GM21619 (cell line): ENCODE results near the gene VEGFC.
A peak's percentile ranks its signal among the peaks of the same experiment; 100 is the strongest.

Experiments
- ATAC-seq: cut with Tn5 transposase; IDR thresholded peaks from one replicate; pipeline ENCODE4 v1.9.1; 2021; ENCODE audit not compliant: unreplicated experiment

VEGFC gene

DNA sequence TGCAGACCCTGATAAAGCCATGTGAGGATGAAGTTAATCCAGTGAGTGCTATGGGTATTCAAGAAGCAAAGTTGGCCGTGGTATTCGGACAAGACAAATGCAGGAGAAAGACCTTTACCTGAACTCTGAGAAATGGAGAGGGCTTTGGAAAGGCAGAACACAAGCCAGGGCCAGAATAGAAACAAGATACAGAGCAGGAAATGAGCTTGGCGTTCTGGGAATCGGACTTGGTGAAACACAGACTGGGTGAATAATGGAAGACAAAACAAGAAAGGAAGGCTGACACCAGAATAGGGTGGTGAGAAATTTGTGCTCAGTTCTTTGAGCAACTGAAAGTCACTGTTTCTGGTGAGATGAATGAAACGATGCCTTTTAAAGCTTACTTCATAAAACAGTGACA is 83.3 kb downstream of the VEGFC start:
- ATAC-seq = no peak

DNA sequence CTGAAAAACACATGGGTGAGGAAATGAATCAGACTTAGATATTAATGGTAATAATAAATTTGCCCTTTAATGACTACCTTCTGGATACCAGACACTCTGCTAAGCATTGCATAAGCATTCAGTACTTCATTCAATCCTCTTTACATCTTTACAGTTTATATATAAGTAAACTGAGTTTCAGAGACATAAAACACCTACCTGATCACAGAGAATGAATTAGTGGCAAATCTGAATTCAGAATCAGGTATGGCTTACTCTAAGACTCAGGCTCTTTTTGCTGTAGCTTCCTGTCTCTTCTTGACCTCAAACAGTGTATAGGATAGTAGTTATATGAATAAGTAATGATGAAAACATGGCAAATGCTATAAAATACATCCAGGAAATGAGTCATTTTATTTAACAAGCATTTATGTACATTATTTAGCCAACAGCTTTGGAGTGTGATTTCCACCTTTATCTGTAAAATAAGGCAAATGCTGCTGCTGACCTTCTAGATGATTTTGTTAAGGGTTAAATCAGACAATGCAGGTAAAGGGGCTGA is 83.9 kb downstream of the VEGFC start:
- no peak for ATAC-seq

DNA sequence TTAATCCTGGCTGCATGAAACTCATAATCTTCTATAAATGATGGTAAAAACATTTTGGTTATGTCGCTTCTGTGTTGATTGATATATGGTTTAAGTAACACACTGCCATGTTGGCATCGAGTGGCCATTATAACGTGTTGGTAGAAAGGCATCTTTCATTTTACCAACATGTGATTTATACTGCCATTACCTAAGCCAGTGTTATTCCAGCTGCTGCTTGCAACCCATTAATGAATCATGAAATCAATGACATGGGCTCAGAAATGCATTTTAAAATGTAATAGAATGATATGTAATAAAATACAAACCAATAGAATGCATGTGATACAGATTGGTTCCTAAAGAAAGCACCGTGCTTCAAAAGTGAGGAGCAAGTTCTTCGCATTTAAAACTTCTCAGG is 102.0 kb downstream of the VEGFC start:
- ATAC-seq = no peak

DNA sequence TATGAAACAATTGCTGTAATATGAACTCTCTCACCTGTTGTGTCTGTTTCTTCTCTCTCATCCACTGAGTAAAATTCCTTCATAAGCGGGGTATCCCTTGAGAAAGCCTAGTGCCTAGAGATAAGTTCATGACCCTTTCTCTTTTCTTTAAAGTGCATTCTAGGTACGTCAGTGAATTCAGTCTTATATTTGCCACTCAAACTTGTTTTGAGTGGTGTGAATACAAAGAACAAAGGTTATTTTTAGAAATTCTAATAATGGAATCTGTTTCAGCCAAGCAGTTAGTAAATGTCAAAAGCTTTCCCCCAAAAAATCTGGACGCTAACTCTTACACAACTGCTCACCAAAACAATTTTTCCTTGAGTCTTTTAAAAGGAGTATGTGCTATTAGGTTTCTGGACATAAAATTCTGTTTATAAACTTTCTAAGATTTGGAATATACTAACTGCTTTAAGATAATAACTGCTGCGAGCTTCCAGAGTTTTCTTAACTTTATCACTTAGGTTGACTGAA is 112.0 kb downstream of the VEGFC start:
- no peak for ATAC-seq

DNA sequence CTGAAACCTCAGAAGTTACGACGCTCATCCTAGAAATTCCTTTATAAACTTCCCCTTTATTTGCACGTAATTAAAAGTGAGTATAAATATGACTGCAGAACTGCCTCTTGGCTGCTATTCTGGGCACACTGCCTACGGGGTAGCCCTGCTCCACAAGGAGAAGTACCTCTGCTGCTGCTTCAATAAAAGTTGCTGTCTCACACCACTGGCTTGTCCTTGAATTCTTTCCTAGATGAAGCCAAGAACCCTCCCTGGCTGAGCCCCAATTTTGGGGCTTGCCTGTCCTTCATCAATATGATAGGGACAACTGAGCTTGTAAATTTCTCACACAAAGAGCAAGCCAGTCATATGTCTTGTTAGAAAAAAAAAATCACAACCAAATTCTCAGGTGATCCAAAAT is 115.8 kb downstream of the VEGFC start:
- ATAC-seq = no peak

DNA sequence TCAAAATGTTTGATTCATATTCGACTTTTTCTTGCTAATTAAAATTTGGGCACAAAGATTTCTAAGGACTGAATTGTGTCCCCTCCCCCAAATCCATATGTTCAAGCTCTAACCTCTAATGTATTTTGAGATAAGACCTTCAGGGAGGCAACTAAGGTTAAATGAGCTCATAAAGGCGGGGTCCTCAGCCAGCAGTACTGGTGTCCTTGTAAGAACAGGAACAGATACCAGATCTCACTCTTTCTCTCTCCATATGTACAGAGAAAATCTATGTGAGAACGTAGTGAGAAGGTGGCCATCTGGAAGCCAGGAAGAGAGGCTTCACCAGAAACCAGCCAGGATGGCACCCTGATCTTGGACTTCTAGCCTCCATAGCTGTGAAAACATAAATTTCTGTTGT is 116.9 kb downstream of the VEGFC start:
- ATAC-seq = no peak

DNA sequence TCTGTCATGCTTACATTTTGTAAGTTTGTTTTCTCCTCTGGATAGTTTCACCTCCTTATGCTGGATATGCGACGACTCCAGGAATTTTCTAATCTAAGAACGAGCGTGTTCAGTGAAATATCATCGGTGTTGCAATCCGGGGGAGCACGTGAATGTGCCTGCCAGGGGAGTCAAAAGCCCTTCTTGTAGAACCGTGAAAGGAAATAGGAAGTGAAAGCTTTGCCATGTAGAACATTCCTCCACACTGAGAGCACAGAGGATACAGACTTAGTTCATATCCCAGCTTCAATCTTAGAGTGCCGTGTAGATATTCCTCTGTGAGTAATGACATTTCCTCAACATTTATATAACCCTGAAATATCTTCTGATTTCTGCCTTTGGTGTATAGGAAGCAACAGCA is 121.2 kb downstream of the VEGFC start:
- ATAC-seq = no peak

DNA sequence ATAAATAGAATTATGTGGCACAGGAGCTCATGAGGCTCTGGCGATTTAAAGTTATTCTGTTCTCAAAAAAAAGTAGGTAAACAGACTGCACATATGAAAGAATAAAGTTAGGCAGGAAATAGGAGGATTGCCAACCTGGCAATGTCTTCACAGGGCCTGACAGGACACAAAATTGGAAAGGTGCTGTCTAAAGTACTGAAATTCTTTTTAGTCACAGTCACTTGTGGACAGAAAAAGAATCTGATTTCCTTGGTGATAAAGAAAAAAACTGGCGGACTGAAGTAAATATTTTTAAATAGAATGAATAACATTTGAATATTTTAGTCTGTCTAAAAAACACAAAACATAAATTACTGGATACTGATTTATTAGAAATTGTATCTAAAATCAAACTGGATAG is 124.4 kb downstream of the VEGFC start:
- no peak for ATAC-seq

DNA sequence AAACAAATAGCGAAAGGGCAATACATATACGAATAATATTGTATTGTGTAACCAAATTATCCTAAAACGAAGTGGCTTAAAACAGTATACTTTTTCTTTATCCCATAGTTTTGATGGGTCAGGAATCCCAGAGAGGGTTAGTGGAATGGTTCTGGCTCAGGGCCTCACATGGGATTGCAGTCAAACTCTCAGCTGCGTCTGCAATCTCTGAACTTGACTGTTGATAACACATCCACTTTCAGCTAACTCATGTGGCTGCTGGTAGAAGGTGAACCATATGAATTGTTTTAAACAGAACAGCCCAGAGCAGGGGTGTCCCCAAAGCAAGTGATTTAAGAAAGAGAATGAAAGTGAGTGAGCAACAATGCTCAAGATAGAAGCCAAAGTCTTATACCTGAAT is 127.8 kb downstream of the VEGFC start:
- ATAC-seq = no peak

DNA sequence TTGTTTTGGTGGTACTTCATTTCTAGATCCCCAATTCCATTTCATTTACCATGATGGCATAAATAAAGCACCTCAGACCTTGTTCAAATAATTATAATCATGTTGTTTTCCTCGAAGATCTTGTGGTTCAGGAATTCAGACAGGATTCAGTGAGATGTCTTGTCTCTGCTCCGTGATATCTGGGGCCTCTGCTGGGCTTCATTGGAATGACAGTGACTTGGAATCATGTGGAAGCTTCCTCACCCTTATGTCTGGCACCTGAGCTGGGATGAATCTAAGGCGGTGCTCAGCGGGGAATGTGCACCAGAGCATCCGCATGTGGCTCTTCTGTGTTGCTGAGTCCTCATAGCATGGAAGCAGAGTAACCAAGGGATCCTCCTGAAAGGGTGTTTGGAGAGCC is 132.2 kb downstream of the VEGFC start:
- ATAC-seq = no peak

DNA sequence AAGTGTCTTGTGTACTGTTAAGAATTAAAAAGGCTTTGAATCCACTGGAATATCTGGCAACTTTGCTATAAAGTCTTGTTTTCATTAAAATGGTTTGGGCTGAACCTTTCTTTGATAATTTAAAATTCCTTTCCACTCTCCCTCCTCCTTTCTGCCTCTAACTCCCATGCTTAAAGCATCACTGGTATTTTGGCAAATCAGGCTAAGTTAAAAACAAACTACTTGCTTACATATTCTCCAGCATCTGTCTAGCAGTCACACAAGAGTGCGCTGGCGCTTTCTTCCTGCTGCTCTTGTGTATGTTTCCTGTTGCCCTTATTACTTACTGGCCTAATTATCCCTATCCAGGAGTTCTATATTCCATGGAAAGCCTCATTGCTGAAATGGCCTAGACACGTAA is 136.6 kb downstream of the VEGFC start:
- no peak for ATAC-seq

DNA sequence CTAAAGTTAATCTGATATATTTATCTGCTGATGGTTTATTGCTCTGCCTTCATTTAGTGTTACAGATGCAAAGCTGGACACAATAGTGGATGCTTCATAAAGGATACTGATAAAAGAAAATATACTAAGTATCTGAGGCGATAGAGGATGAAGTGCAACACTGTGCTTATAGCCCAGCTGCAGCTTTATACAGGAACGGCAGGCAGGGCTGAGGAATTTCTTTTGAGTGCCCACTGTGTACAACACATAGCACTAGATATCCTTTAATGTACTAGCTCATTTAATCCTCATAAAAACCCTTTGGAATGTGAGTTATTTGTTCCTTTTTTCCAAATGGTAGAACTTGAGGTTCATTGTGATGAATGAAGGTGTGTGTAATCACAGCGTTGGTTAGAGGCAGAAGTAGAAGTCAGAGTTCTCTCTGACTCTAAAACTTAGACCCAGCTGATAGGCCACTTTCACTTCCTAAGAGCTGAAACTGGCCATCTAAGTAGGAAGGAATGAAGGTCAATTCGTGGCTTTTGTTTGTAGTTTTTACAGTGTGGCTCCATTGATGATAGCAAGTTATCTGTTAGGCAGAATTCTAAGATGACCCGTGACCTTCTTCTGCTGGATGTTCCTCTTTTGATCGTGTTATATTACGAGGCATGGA is 138.0 kb downstream of the VEGFC start:
- ATAC-seq = no peak

DNA sequence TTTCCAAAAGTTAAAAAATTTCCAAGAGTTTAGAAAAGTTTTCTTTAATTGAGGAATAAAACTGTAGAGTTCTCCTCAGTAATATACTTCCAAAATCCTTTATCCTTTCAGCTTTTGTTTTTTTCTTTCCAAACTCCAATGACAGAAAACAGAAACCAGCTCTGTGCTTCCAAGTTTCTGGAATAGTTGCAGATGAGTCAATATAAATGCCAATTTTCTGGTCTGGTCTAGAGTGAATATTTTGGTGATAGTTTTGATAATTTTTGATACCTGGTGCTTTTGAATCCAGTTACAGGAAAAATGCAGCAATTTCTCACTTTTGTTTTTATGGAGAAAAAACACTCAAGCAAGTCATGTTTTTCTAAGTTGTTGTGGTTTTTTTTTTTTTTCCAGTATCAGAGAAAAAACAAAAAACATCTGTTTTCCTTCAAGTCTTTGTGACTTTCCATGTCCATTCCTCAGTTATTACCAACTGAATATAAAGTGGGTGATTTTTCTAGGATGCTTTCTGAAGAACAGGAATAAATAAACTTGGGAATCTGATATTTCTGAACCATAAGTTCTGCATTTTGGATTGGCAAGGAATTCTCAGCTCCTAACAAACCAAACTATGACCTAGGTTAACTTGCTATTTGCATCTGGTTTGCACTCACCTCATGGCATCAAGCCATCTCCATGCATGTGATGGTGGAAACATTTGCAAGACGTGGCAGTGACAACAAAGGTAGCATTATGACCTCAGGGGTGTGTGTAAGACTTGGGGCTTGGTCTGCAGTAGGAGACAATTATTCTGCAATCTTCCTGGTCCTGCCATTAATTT is 139.1 kb downstream of the VEGFC start:
- no peak for ATAC-seq

DNA sequence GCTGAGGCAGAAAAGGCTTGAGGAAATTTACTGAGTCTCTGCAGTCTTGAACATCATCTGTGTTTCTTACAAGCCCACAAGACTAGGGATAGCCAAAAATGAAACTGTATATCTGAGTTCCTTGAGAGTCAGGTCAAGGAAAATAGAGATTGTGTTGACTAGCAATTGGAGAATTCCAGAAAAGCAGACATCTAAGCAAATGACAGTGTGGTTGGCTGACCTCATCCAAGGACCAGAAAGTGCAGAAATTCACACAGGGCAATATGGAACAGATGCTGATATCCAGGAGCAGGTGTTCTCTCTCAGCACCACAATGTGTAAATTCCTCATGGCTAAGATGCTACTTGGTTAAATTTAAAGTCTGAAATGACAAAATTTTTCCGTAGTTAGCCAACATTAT is 146.4 kb downstream of the VEGFC start:
- no peak for ATAC-seq

DNA sequence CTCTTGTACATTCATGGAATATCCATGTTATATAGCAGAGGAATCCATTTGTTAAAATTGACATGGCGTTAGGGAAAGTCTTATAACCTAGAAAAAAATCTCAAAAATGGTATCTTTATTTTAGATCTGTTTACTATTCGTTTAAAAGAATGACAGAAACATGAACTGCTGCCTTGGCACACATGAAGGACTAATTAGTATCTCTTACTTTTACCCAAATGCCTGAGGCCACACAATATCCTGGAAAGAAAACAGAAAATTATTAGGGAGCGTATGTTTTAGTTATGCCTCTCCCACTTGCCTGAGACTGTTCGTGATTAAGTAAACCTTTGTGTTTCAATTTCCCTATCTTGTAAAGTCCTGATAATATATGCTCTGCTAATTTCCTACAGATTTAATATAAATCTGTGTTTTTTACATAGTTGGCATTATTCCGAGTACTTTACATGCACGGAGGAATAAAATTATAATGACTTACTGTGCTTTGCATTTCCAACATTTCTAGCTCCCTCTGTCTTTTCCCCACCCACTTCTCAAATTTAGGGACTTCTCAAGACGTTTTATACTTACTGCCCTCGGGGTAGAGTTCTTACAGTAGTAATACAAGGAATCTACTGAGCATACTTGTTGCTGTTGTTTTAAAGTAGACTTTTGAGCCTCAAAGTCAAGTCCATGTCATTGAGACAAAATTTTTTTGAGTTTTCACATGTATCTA is 147.3 kb downstream of the VEGFC start:
- no peak for ATAC-seq

DNA sequence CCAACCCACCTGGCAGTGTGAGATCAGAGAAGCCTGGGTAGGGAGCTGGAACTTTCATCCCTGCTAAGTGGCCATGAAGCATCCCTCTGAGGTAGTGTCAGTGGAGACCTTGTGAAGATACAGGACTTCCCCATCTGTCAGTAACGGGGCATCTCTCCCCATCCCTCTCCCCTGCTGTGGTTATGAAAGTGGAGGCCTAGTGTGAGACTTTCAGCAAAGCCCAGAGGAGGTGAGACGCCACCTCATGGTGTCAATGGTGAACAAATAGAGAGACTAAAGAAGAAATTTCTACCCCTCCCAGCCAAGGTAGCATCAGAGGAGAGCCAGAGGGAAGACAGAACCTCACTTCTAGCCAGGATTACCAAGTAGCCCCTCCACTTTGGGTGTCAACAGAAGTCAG is 150.2 kb downstream of the VEGFC start:
- peak; percentile 69 for ATAC-seq

DNA sequence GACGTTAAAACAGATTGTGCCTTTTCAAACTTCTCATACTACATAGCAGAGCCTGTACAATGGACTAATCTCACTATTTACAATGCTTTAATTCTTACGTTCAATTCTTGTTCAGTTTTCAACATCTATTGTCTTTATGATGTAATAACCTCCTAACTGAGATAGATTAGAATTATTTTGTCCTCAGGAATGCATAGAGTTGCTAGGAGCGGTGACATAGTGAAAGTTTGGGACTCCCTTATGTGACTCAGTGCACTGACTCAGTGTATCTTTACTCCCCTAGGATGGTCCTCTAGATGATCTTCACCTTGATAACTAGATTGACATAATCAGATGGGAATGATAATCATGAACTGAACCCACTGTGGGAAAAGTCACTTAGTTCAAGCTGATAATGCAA is 151.5 kb downstream of the VEGFC start:
- no peak for ATAC-seq

DNA sequence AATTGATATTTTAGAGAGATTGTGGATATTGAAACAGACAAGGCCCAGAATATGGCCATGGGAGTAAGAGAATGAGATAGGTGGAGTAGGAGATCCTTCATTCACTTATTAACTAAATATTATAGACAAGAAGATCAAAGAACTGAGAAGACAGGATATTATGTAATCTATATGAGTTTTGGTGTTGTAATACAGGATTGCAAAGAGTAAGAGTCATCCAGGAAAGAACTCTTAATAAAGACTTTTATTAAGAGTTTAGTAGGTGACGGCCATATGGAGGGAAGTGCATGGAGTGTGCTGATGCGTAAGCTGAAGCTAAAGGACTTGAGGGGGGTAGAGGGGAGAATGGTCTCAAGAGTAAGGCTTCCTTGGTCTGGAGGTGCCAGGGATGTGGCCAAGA is 153.7 kb downstream of the VEGFC start:
- ATAC-seq = no peak

DNA sequence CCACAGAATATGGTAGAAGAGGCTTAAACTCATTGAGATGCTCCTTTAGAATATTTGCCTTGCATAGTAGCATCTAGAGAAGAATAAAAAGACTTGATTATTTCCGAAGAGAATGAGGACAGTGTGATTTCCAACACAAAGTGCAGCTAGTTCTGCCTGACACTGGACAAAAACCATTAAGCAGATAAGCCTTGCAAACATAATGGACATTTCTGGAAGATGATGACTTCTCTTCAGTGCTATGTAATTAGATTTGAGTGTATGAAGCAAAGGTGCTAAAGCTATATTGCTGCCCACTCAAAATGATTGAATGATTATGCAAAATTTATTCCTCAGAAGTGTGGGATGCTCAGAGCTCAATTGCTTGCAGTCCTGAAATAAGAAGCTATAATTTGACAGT is 156.4 kb downstream of the VEGFC start:
- ATAC-seq = no peak

DNA sequence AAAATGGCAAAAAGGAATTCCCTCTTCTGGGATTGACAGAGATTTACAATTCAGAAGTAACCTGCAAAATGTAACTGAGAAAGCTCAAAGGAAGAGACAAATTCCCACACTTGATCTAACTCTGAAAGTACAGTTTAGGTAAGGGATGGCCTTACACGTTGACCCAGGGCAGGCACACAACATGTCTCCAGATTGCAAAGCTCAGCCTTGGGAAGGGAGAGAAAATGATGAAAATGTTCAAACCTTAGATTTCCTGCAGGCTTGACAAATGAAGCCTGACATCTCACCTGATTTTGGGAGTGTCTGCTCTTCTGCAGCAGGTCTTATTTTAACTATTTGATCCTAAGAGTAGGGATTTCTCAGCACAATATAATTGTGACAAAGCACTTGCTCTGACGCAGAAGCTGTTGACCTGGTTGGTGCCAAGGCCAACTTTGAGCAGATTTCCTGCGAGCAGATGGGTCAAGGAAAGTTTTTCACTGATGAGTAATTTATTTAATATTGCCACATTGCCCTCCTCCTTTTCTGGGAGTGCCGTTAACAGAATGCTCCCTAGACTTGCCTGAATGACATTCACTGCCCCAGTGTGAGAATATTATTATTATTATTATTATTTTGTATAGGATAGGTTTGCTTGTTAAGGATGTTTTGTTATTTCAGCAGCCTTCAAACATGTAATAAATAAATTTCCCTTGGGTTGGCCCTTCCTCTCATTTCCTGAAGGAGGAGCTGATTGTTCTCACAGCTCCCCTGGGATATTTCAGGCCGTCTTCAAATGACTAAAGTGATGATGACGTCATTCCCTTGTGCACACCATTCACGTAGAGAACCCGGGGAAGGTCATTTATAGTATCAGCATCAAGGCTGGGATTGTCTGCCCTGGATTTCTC is 157.1 kb downstream of the VEGFC start:
- ATAC-seq = peak; percentile 53
